22Rv1 (cell line): ENCODE data around the gene PXDN.

Experiments used
- H3K27ac ChIP-seq: fragments of 450-650 bp; 2 replicates; pipeline ENCODE4 v1.5.1; 2017
- ZFX ChIP-seq: fragments of 450-650 bp; IDR thresholded peaks from 2 replicates; pipeline ENCODE4 v1.6.1; 2017; ENCODE audit warnings: antibody characterized with exemption, borderline replicate concordance
- TF ChIP-seq, protein P1 (sequence below): fragments of 450-650 bp; IDR thresholded peaks from 2 replicates; pipeline ENCODE4 v1.5.1; 2017; ENCODE audit warnings: mild to moderate bottlenecking

Gene PXDN

DNA sequence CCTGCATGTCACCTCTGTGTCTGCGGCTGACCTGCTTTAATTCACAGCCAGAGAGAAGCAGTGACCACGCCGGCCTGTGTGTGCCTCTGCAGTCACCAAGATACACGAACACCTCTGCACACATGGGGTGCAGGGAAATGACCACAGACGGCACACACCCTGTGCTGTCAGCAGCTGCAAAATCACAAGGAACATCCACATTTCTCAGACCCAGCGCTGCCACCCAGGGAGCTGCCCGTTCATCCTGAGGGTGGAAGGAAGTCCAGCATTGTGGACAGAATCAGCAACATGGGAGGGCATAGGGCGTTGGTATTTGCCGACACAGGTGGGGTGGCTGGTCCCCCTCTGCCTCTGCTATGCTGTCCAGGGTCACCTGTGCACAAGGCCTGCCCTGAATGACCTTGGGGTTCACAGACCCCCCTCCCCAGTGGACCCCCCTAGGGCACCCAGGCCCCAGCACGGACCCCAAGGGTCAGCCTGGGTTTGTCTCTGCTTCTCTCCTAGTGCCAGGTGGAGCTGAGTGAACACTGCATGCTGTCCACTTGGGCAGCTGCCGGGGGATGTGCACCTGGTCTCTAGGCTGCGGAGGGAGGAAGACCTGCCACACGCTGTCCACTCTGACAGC, 107.4 kb downstream of the PXDN start:
- no peak overlapping the region for H3K27ac ChIP-seq
- TF ChIP-seq, protein P1, sequence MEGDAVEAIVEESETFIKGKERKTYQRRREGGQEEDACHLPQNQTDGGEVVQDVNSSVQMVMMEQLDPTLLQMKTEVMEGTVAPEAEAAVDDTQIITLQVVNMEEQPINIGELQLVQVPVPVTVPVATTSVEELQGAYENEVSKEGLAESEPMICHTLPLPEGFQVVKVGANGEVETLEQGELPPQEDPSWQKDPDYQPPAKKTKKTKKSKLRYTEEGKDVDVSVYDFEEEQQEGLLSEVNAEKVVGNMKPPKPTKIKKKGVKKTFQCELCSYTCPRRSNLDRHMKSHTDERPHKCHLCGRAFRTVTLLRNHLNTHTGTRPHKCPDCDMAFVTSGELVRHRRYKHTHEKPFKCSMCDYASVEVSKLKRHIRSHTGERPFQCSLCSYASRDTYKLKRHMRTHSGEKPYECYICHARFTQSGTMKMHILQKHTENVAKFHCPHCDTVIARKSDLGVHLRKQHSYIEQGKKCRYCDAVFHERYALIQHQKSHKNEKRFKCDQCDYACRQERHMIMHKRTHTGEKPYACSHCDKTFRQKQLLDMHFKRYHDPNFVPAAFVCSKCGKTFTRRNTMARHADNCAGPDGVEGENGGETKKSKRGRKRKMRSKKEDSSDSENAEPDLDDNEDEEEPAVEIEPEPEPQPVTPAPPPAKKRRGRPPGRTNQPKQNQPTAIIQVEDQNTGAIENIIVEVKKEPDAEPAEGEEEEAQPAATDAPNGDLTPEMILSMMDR = no peak
- TF ChIP-seq ZFX = no peak

DNA sequence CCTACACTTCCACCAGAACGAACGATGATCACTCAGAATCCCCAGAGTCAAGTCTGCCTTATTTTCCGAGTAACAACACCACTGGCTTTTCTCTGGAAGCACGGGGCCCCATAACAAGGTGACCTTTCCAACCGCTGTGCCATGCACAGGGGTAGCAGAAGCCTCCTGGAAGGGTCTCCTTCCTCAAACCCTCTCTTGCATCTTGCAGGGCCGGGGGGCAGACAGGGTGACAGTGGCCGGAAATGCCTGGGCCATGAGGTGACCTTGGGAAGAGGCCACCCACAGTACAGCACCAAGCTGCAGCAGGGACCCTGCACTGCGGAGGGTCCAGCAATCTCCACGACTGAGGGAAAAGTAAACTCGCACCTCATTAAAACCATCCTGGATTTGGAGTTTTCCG, 108.5 kb downstream of the PXDN start:
- TF ChIP-seq, protein P1 = no peak
- TF ChIP-seq ZFX = no peak
- no peak overlapping the region for H3K27ac ChIP-seq

DNA sequence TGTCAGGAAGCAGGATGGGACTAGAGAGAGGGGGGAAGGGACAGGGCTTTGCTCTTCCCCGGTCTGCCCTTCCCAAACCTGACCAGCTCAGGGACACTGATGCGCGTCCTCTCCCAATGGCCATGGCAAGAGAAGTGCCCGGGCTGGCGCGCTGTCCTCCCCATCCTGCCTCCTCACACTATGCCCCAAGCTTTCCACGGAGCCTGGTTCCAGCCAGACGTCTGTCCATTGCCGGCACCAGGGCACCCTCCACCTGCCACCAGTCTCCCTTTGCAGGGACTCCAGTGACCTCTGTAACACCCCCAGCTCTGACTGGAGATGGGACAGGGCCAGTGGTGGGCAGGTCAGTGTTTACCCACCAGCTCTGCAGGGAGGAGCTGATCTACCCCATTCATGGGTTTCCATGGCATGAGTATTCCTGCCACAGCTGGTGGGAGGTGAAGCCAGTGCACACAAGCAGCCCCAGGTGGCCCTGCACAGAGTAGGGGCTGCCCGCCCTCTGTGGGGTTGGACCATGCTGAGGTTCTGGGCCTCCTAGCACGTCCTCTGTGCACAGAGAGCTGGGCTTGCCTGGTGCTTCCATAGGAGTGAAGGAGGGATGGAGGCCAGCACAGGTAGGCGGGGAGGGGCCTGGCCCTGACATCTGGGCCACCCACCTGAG, 109.5 kb downstream of the PXDN start:
- no peak overlapping the region for H3K27ac ChIP-seq
- TF ChIP-seq, protein P1 = no peak
- no peak for TF ChIP-seq ZFX

DNA sequence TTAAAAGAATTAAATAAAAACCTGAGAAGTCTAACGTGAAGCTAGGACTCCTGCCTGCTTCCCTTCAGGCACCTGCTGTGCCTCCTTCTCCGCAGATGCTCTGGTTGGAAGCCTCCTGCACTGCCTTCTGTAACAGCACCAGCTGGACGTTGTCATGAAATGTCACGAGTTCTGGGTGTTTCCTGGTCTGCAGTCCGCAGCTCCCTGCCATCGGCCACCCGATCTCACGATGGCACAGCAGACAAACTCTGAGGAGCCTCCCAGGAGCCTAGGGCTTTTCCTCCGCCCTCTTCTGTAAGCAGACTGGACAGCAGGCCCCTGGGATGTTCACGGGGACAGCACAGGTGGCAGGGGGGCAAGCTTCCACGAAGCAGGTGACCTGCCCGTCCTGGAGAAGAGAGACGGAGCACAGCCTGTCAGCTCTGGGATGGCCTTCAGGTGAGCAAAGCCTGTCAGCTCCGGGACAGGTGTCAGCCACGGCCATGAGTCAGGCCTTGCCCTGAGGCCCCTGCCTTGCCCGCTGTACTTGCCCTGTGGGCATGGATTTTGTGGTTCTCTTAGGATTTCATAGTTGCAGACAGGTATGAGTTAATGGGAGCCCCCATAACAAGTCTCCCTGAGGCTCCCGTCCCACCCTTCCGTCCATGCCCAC, 110.3 kb downstream of the PXDN start:
- TF ChIP-seq, protein P1 = no peak
- no peak for TF ChIP-seq ZFX

DNA sequence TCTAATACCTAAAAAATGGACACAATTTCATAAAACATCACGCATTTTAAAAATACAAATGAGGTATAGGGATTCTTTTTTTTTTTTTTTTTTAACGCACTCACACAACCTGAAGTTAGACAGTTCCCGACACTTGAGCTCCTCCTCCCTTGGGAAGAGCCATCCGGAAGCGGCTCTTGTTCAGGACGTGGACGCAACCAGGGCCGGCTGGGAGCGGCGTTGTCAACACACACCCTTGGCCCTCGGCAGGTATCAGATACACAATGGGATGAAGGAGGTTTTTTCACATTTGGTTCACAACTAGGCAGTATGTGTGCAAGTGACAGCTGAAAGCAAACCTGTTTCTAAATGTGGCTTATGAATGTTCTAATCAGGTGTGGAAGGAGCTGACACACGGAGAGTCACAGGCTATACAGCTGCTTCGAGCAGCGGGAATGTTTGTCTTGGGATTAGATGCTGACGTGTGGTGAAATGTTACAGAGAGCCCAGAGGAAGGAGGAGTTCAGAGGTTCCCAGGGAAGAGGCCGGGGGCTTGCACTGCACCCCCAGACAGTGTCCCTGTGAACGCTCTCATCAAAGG, 111.1 kb downstream of the PXDN start:
- TF ChIP-seq, protein P1 = no peak
- no peak for TF ChIP-seq ZFX
- no peak overlapping the region for H3K27ac ChIP-seq

More for the DNA sequence above, 110.3 kb downstream of the PXDN start:
- no peak overlapping the region for H3K27ac ChIP-seq

DNA sequence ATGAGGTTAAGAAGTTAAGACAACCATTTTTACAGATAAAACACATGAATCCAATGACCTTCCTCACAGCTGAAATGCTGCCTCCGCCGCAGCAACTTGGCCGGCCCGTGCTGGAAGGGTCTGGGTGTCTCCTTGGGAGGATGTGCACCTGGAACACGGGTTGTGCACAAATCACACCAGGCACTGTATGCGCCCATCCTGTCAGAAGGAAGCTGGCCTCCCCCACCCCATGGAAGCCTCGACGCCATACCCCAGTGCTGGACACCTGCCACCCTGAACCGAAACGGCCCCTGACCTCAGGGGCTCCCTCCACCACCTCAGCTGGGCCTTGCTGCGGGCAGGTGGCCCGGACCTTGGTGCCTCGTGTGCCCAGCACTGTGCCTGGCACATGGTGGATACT, 111.8 kb downstream of the PXDN start:
- H3K27ac ChIP-seq = no peak overlapping the region
- no peak for TF ChIP-seq ZFX
- TF ChIP-seq, protein P1 = no peak

DNA sequence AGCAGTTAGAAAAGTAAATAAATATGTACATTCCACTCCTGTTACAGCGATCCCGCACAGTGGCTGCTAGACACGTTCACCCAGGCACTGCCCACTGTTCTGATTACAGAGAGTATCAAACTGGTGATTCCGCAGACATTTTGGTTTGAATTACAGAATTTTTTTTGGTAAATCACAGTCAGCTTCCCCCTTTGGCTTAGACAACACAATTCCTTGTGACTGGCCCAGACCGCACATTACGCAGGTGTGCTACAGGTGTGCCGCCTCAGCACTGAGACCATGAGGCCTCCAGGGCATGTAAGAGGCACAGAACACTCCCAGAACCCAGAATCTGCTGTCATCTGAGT, 112.3 kb downstream of the PXDN start:
- TF ChIP-seq, protein P1 = no peak
- TF ChIP-seq ZFX = no peak
- H3K27ac ChIP-seq = no peak overlapping the region
